ENCODE results near the gene FLYWCH2.
A peak's percentile ranks its signal among the peaks of the same experiment; 100 is the strongest.

FLYWCH2 gene

GRCh38 chr16:2874032-2874911 is 8.7 kb upstream of the FLYWCH2 start:
- TF ChIP-seq CTCF (IDR thresholded peaks at IDR 0.05; ENCODE audit: low read depth, low read length, missing control alignments) = no peak
- Histone ChIP-seq H3K36me3 (replicated peaks) (no peaks in the 10 kb centered on the region), H3K4me3 (ENCODE audit: low read depth, low read length) (no peak overlapping the region), H3K27ac (no peak overlapping the region), H3K27me3 (replicated peaks) (no peaks in the 10 kb centered on the region)
- no peak for DNase-seq
- in situ Hi-C loops (cut with HindIII; ENCODE audit: low pct_ligation_motif_present, low sequenced_read_pairs) = no loop called here

GRCh38 chr16:2874912-2875362 is 8.1 kb upstream of the FLYWCH2 start:
- Histone ChIP-seq H3K4me3 (ENCODE audit: low read depth, low read length) (no peak overlapping the region), H3K36me3 (replicated peaks) (no peaks in the 10 kb centered on the region), H3K27ac (no peak overlapping the region), H3K27me3 (replicated peaks) (no peaks in the 10 kb centered on the region)
- TF ChIP-seq CTCF (IDR thresholded peaks at IDR 0.05; ENCODE audit: low read depth, low read length, missing control alignments) = peak; percentile 92
- peak; percentile 26 for DNase-seq
- in situ Hi-C loops (cut with HindIII; ENCODE audit: low pct_ligation_motif_present, low sequenced_read_pairs) = no loop called here

- in situ Hi-C loops (cut with HindIII; ENCODE audit: low pct_ligation_motif_present, low sequenced_read_pairs) = no loop called here
- no peaks in the 10 kb centered on the region for H3K27me3 ChIP-seq (replicated peaks)
Measured at GRCh38 chr16:2879854-2880508, 3.0 kb upstream of the FLYWCH2 start.

GRCh38 chr16:2881783-2882649 is 999 bp upstream of the FLYWCH2 start:
- in situ Hi-C loops (cut with HindIII; ENCODE audit: low pct_ligation_motif_present, low sequenced_read_pairs) = no loop called here
- H3K27ac ChIP-seq = peak overlapping the region; percentile 89
- DNase-seq = no peak
- no peak for TF ChIP-seq CTCF (IDR thresholded peaks at IDR 0.05; ENCODE audit: low read depth, low read length, missing control alignments)
- peak overlapping the region; percentile 84 for H3K4me3 ChIP-seq (ENCODE audit: low read depth, low read length)
- H3K27me3 ChIP-seq (replicated peaks) = no peaks in the 10 kb centered on the region
- H3K36me3 ChIP-seq (replicated peaks) = no peaks in the 10 kb centered on the region

More at GRCh38 chr16:2879854-2880508, 3.0 kb upstream of the FLYWCH2 start:
- TF ChIP-seq CTCF (IDR thresholded peaks at IDR 0.05; ENCODE audit: low read depth, low read length, missing control alignments) = no peak
- no peaks in the 10 kb centered on the region for H3K36me3 ChIP-seq (replicated peaks)
- DNase-seq = no peak
- no peak overlapping the region for H3K27ac ChIP-seq
- no peak overlapping the region for H3K4me3 ChIP-seq (ENCODE audit: low read depth, low read length)

- peak overlapping the region; percentile 89 for H3K27ac ChIP-seq
- TF ChIP-seq CTCF (IDR thresholded peaks at IDR 0.05; ENCODE audit: low read depth, low read length, missing control alignments) = no peak
- H3K27me3 ChIP-seq (replicated peaks) = no peaks in the 10 kb centered on the region
- no peak for DNase-seq
- no peaks in the 10 kb centered on the region for H3K36me3 ChIP-seq (replicated peaks)
- H3K4me3 ChIP-seq (ENCODE audit: low read depth, low read length) = peak overlapping the region; percentile 84
- in situ Hi-C loops (cut with HindIII; ENCODE audit: low pct_ligation_motif_present, low sequenced_read_pairs) = no loop called here
Measured at GRCh38 chr16:2883458-2883908, 468 bp downstream of the FLYWCH2 start.

Measured in brain microvascular endothelial cell (primary cell).